HuH-7.5 (cell line): ENCODE results near the gene LIPT1.
"Not testable (repeated sequence)": the region's sequence is repeated elsewhere in the genome, so short reads cannot be mapped to it uniquely, and the experiment has no call there.

Experiments used
- DNase-seq: peaks from one replicate; pipeline ENCODE4 v3.0.0; 2011; ENCODE audit warnings: low spot score

The LIPT1 gene

GRCh38 chr2:99180755-99181623 is 26.2 kb downstream of the LIPT1 start, which contains the start of the genes MITD1 and MRPL30:
TSS of gene MITD1 (minus strand) at chr2:99181058. CDS start at chr2:99180981, 77 bp downstream.
TSS of gene MRPL30 (plus strand) at chr2:99181184. CDS start at chr2:99186204, 5,020 bp downstream.
- peak; percentile 58 for DNase-seq

- DNase-seq, result no peak
Observed at GRCh38 chr2:99181624-99182000, 26.8 kb downstream of the LIPT1 start.

- DNase-seq, result peak; percentile 22
Observed at GRCh38 chr2:99183025-99183424, 28.3 kb downstream of the LIPT1 start.

- DNase-seq, result no peak
Observed at GRCh38 chr2:99184811-99185210, 30.0 kb downstream of the LIPT1 start.

- DNase-seq, result no peak
Observed at GRCh38 chr2:99187011-99187410, 32.2 kb downstream of the LIPT1 start.

GRCh38 chr2:99188357-99188756 is 33.6 kb downstream of the LIPT1 start:
- DNase-seq, result no peak

- no peak for DNase-seq
Observed at GRCh38 chr2:99190548-99190947, 35.8 kb downstream of the LIPT1 start.

GRCh38 chr2:99192364-99192763 is 37.6 kb downstream of the LIPT1 start:
- DNase-seq, result not testable (repeated sequence)

- no peak for DNase-seq
Observed at GRCh38 chr2:99198103-99198841, 43.5 kb downstream of the LIPT1 start.

GRCh38 chr2:99200076-99200800 is 45.5 kb downstream of the LIPT1 start:
- DNase-seq, result no peak

- DNase-seq, result no peak
Observed at GRCh38 chr2:99201959-99202678, 47.4 kb downstream of the LIPT1 start.

- DNase-seq, result no peak
Observed at GRCh38 chr2:99205491-99205890, 50.7 kb downstream of the LIPT1 start.
